IMR-90 (cell line): Measurements from ENCODE around the gene COL5A3. TPM values are rescaled to one million over a fixed set of nuclear protein-coding genes. Genes with fewer than 3 reads are reported as not detected.

Experiments
- ATAC-seq: fragments of 200-7000 bp; cut with Tn5 transposase; 2 replicates; pipeline ENCODE4 v1.9.1; 2020; ENCODE audit warnings: low read depth, mild to moderate bottlenecking, moderate library complexity
- BruUV-seq: library from RNA; stranded (reverse); fragments of 400-500 nt; replicated peaks from 2 replicates; lab custom pipeline; 2021; lab: Mats Ljungman, UMichigan
- CTCF ChIA-PET: fragments of 300-600 bp; formaldehyde crosslinking; extraction: SDS; loops from one replicate; lab custom pipeline; 2021; ENCODE audit warnings: antibody characterized with exemption; lab: Yijun Ruan, JAX
- POLR2A ChIA-PET: fragments of 300-600 bp; sonication (Branson Sonifier 250); formaldehyde crosslinking; loops from one replicate; lab custom pipeline; 2022; ENCODE audit warnings: antibody characterized with exemption; ENCODE audit not compliant: unreplicated experiment; lab: Charles Lee
- DNase-seq: peaks from one replicate; pipeline ENCODE4 v3.0.0; 2013
- H2AFZ ChIP-seq: replicated peaks from 2 replicates; pipeline ENCODE3; 2013; ENCODE audit warnings: low read length, mild to moderate bottlenecking; ENCODE audit not compliant: poor library complexity
- H2AK5ac ChIP-seq: 2 replicates; pipeline ENCODE4 v1.6.1; 2013; ENCODE audit warnings: low read depth, low read length, inconsistent platforms
- H2AK9ac ChIP-seq: replicated peaks from 2 replicates; pipeline ENCODE3; 2013; ENCODE audit warnings: mild to moderate bottlenecking, low read depth, low read length, moderate library complexity; ENCODE audit not compliant: poor library complexity
- H2BK120ac ChIP-seq: 2 replicates; pipeline ENCODE4 v1.6.1; 2013; ENCODE audit warnings: low read depth, low read length, inconsistent platforms
- H2BK15ac ChIP-seq: 3 replicates; pipeline ENCODE4 v1.6.1; 2013; ENCODE audit warnings: low read depth, low read length, inconsistent platforms
- H2BK20ac ChIP-seq: 2 replicates; pipeline ENCODE4 v1.6.1; 2013; ENCODE audit warnings: low read depth, mild to moderate bottlenecking, inconsistent platforms, low read length, moderate library complexity
- H2BK5ac ChIP-seq: 2 replicates; pipeline ENCODE4 v1.6.1; 2013; ENCODE audit warnings: mild to moderate bottlenecking, low read depth, low read length, inconsistent platforms; ENCODE audit not compliant: poor library complexity, severe bottlenecking
- H3K14ac ChIP-seq: replicated peaks from 2 replicates; pipeline ENCODE4 v1.6.1; 2013; ENCODE audit warnings: low read depth, low read length, inconsistent platforms
- H3K18ac ChIP-seq: 2 replicates; pipeline ENCODE4 v1.6.1; 2013; ENCODE audit warnings: low read depth, low read length, control low read depth
- H3K23ac ChIP-seq: 2 replicates; pipeline ENCODE4 v1.6.1; 2013; ENCODE audit warnings: low read depth, low read length, inconsistent platforms
- H3K27ac ChIP-seq: 2 replicates; pipeline ENCODE4 v1.5.1; 2013; ENCODE audit warnings: mild to moderate bottlenecking, control low read depth, low read length; ENCODE audit not compliant: insufficient read depth
- H3K27me3 ChIP-seq: 2 replicates; pipeline ENCODE4 v1.6.1; 2013; ENCODE audit warnings: low read length; ENCODE audit not compliant: control insufficient read depth, insufficient read depth
- H3K36me3 ChIP-seq: 2 replicates; pipeline ENCODE4 v1.6.1; 2013; ENCODE audit warnings: low read length, mixed read lengths; ENCODE audit not compliant: control insufficient read depth, insufficient read depth
- H3K4ac ChIP-seq: 2 replicates; pipeline ENCODE4 v1.6.1; 2013; ENCODE audit warnings: low read depth, low read length, inconsistent platforms
- H3K4me1 ChIP-seq: 2 replicates; pipeline ENCODE4 v1.6.1; 2013; ENCODE audit warnings: low read length, mixed read lengths; ENCODE audit not compliant: control insufficient read depth, insufficient read depth
- H3K4me2 ChIP-seq: 2 replicates; pipeline ENCODE4 v1.6.1; 2013; ENCODE audit warnings: low read depth, mild to moderate bottlenecking, control low read depth, low read length, moderate library complexity
- H3K4me3 ChIP-seq: 2 replicates; pipeline ENCODE4 v1.5.1; 2013; ENCODE audit warnings: low read depth, mild to moderate bottlenecking, control low read depth, low read length, moderate library complexity; ENCODE audit not compliant: insufficient read depth
- H3K56ac ChIP-seq: 2 replicates; pipeline ENCODE4 v1.6.1; 2013; ENCODE audit warnings: low read length, inconsistent platforms; ENCODE audit not compliant: insufficient read depth; ENCODE audit errors: extremely low read depth
- H3K79me1 ChIP-seq, 2 experiments: 2 replicates each; pipeline ENCODE4 v1.6.1; 2013; ENCODE audit warnings: low read length in 2 of 2, inconsistent platforms in 1 of 2, low read depth in 1 of 2
- H3K9ac ChIP-seq: 2 replicates; pipeline ENCODE4 v1.6.1; 2013; ENCODE audit warnings: low read depth, low read length, control low read depth
- H3K9me1 ChIP-seq: 2 replicates; pipeline ENCODE4 v1.6.1; 2013; ENCODE audit warnings: low read length, inconsistent platforms; ENCODE audit not compliant: insufficient read depth
- H3K9me3 ChIP-seq: 2 replicates; pipeline ENCODE4 v1.6.1; 2013; ENCODE audit warnings: low read length; ENCODE audit not compliant: control insufficient read depth, insufficient read depth
- H4K20me1 ChIP-seq: 2 replicates; pipeline ENCODE4 v1.6.1; 2013; ENCODE audit warnings: low read length, inconsistent platforms; ENCODE audit not compliant: insufficient read depth
- H4K5ac ChIP-seq: 2 replicates; pipeline ENCODE4 v1.6.1; 2013; ENCODE audit warnings: mild to moderate bottlenecking, low read depth, low read length, control low read depth
- H4K8ac ChIP-seq, 2 experiments: 2 replicates each; pipeline ENCODE4 v1.6.1; 2013; ENCODE audit warnings: low read depth in 2 of 2, low read length in 2 of 2, control low read depth in 1 of 2, inconsistent platforms in 1 of 2
- H4K91ac ChIP-seq: 2 replicates; pipeline ENCODE4 v1.6.1; 2013; ENCODE audit warnings: low read depth, low read length, inconsistent platforms; ENCODE audit not compliant: insufficient read depth
- CEBPB ChIP-seq: IDR thresholded peaks from 2 replicates; pipeline ENCODE4 v1.6.1; 2012; ENCODE audit warnings: low read depth, low read length, improper control_type of control experiment
- POLR2A ChIP-seq: IDR thresholded peaks from 2 replicates; pipeline ENCODE4 v1.6.1; 2012; ENCODE audit warnings: mild to moderate bottlenecking, low read depth, low read length
- WGBS, 2 experiments: methylation state at CpG; one replicate each; pipeline versions ENCODE4 v1.1.5 to v1.1.7; 2013; ENCODE audit warnings: missing lambda C conversion rate in 2 of 2; ENCODE audit not compliant: insufficient read length in 1 of 2; ENCODE audit errors: extremely low coverage in 2 of 2; 5-methylcytosine and 5-hydroxymethylcytosine counted together
- dilution Hi-C: fragments of 300-500 bp; cut with HindIII; formaldehyde crosslinking; loops from one replicate; pipeline ENCODE4 v1.14.3; 2018; ENCODE audit warnings: low sequenced_read_pairs; ENCODE audit not compliant: unreplicated experiment
- in situ Hi-C: fragments of 300-500 bp; cut with MboI; formaldehyde crosslinking; loops from 3 replicates; pipeline ENCODE4 v1.14.3; 2019; ENCODE audit warnings: low sequenced_read_pairs, inconsistent platforms, mixed read lengths
- intact Hi-C: fragments of 100-400 bp; cut with micrococcal nuclease; formaldehyde crosslinking; loops from 2 replicates; pipeline ENCODE4 v1.10.0; 2022
- polyA plus RNA-seq, 3 experiments: library from polyadenylated mRNA; depleted of rRNA; stranded (reverse); fragments of >200 nt; gene quantifications; 2 replicates each; pipeline ENCODE4 v1.2.3, GENCODE V29; 2012; ENCODE audit warnings: low replicate concordance in 1 of 3
- total RNA-seq: library from RNA; depleted of rRNA; stranded (reverse); fragments of >200 nt; gene quantifications from 2 replicates; pipeline ENCODE4 v1.2.3, GENCODE V29; 2012

Gene COL5A3
- total and polyA plus RNA-seq, 2 of the 4 experiments (the other 2 are of a cell fraction) = 0.54 to 1.5 TPM

GRCh38 chr19:10006335-10006708 is 4.0 kb downstream of the COL5A3 start:
- peaks cover 2 to 9% of the 10 kb centered on the region in 2 experiments; a peak in 3 of 4 replicates for H3K79me1 ChIP-seq
- 0 out of 2 replicates have a peak overlapping the region, but pooled peaks have one; percentile 3 for H2BK120ac ChIP-seq
- H2AK5ac ChIP-seq = peak overlapping the region; percentile 79
- no peak overlapping the region for H4K8ac ChIP-seq
- WGBS, 2 experiments = no CpG with 5 or more reads among the region's 7 CpGs
- ATAC-seq (no peak), DNase-seq (peak; percentile 72)
- H2BK15ac ChIP-seq = no peak overlapping the region
- no peak overlapping the region for H3K4me2 ChIP-seq
- peak overlapping the region; percentile 20; the same call in 1 of the 2 replicates for H3K4ac ChIP-seq
- H3K27ac ChIP-seq = no peak overlapping the region
- H3K9me3 ChIP-seq = no peaks in the 10 kb centered on the region
- H3K9me1 ChIP-seq = peaks cover 22% of the 10 kb centered on the region
- H4K20me1 ChIP-seq = peaks cover 14% of the 10 kb centered on the region
- H3K4me1 ChIP-seq = peaks cover 15% of the 10 kb centered on the region
- ChIA-PET POLR2A (no interaction called here), CTCF (no interaction called here)
- no peak overlapping the region for H3K4me3 ChIP-seq
- peak overlapping the region; percentile 59; the same call in 1 of the 2 replicates for H2BK20ac ChIP-seq
- H2AK9ac ChIP-seq = no peak overlapping the region
- in situ Hi-C loops = no loop called here
- no peak overlapping the region for H3K23ac ChIP-seq
- no peak overlapping the region for H3K56ac ChIP-seq
- dilution Hi-C loops = no loop called here
- no peak overlapping the region for H3K14ac ChIP-seq
- no peak overlapping the region for H2AFZ ChIP-seq
- H4K5ac ChIP-seq = no peak overlapping the region
- no peaks in the 10 kb centered on the region for H3K27me3 ChIP-seq
- BruUV-seq = no TSS peak
- H3K18ac ChIP-seq = no peak overlapping the region
- no peak overlapping the region for H2BK5ac ChIP-seq
- no peak overlapping the region for H3K9ac ChIP-seq
- no peak for TF ChIP-seq CEBPB
- 0 out of 2 replicates have a peak, but pooled peaks have one; percentile 15 for TF ChIP-seq POLR2A
- H4K91ac ChIP-seq = no peak overlapping the region
- intact Hi-C loops = no loop called here
- H3K36me3 ChIP-seq = peaks cover 4% of the 10 kb centered on the region
